Measurements from ENCODE around the gene NEMP1. TPM values are rescaled to one million over a fixed set of nuclear protein-coding genes. Genes with fewer than 3 reads are reported as not detected.

Gene NEMP1
- total and polyA plus RNA-seq, 2 of the 13 experiments (the other 11 are each of a cell fraction or from before 2014, with no cell fraction given) = 11.4 to 12.9 TPM

DNA sequence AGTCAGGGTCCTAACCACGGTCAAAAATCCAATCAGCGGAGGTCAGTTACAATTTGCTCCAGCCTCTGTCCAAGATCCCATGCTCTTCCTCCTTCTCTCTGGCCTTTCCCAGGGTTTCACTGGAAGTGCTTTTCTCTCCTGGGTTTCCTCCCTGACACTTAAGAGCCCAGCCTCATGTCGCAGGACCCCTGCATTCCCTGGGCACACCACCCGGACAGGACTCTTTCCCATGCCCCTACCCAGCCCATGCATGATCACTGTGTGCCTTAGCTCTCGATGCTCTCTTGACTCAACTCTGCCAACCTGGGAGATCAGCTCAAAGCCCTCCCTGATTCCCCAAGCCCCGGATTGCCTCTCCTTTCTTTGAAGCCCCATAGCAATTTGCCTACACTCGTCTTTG, 46.8 kb downstream of the NEMP1 start:
- no peak overlapping the region for H2AFZ ChIP-seq (ENCODE audit: low read length)
- no peaks in the 10 kb centered on the region for H3K27me3 ChIP-seq (ENCODE audit: control insufficient read depth in 1 of 2, insufficient read depth in 2 of 2, low read length in 2 of 2)
- in situ Hi-C loops (cut with HindIII; ENCODE audit: extremely low pct_ligation_motif_present, low pct_unique_long_range_greater_than_20kb) = no loop called here
- no peak for FAIRE-seq
- intact Hi-C loops (cut with micrococcal nuclease; ENCODE audit: unreplicated experiment) = no loop called here
- no peaks in the 10 kb centered on the region for H3K79me2 ChIP-seq (ENCODE audit: insufficient read depth, low read length)
- H4K20me1 ChIP-seq (ENCODE audit: insufficient read depth, low read length) = no peaks in the 10 kb centered on the region
- no peak for ATAC-seq
- no peaks in the 10 kb centered on the region for H3K36me3 ChIP-seq (replicated peaks in 1 of 2; ENCODE audit: control insufficient read depth in 1 of 2, insufficient read depth in 2 of 2, low read length in 2 of 2)
- no TSS peak for BruUV-seq (replicated peaks)
- no peaks in the 10 kb centered on the region for H3K9me3 ChIP-seq (ENCODE audit: low read length)
- H3K4me1 ChIP-seq (ENCODE audit: insufficient read depth, low read length) = peaks cover 11% of the 10 kb centered on the region
- POLR2A ChIA-PET = interaction anchor here (1.1 kb wide), 1 partner anchor 13 kb away, joined by 5 read pairs; no protein-coding TSS in a partner anchor
- H3K9ac ChIP-seq (ENCODE audit: insufficient read depth, low read depth, low read length) = no peak overlapping the region
- no peak overlapping the region for H3K4me3 ChIP-seq (replicated peaks in 1 of 3; ENCODE audit: insufficient read depth in 1 of 3, low read depth in 2 of 3, low read length in 3 of 3)
- no peak for DNase-seq (ENCODE audit: low spot score)
- H3K27ac ChIP-seq (ENCODE audit: extremely low read length, insufficient read depth, low read length) = no peak overlapping the region
- TF ChIP-seq, protein P1, sequence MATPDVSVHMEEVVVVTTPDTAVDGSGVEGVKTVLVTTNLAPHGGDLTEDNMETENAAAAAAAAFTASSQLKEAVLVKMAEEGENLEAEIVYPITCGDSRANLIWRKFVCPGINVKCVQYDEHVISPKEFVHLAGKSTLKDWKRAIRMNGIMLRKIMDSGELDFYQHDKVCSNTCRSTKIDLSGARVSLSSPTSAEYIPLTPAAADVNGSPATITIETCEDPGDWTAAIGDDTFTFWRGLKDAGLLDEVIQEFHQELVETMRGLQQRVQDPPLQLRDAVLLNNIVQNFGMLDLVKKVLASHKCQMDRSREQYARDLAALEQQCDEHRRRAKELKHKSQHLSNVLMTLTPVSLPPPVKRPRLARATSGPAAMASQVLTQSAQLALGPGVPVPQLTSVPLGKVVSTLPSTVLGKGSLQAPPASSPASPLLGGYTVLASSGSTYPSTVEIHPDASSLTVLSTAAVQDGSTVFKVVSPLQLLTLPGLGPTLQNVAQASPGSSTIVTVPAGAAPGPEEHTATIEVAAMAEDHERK (CRISPR knock-in tag; IDR thresholded peaks at IDR 0.05; ENCODE audit: low read depth) = no peak
- TF ChIP-seq ZNF550 (CRISPR knock-in tag; IDR thresholded peaks at IDR 0.05; ENCODE audit: borderline replicate concordance) (no peak), ELF3 (CRISPR knock-in tag; IDR thresholded peaks at IDR 0.05) (no peak), TCF7 (IDR thresholded peaks at IDR 0.05; ENCODE audit: low read depth) (no peak), CAMTA2 (CRISPR knock-in tag; IDR thresholded peaks at IDR 0.05; ENCODE audit: borderline replicate concordance) (no peak), NCOR1 (IDR thresholded peaks at IDR 0.05; ENCODE audit: borderline replicate concordance, low read length) (no peak), MTF2 (CRISPR knock-in tag; IDR thresholded peaks at IDR 0.05; ENCODE audit: borderline replicate concordance) (no peak), ZNF7 (CRISPR knock-in tag; IDR thresholded peaks at IDR 0.05) (no peak), ZFP90 (CRISPR knock-in tag; IDR thresholded peaks at IDR 0.05; ENCODE audit: borderline replicate concordance) (no peak)
- TF ChIP-seq, protein P2, sequence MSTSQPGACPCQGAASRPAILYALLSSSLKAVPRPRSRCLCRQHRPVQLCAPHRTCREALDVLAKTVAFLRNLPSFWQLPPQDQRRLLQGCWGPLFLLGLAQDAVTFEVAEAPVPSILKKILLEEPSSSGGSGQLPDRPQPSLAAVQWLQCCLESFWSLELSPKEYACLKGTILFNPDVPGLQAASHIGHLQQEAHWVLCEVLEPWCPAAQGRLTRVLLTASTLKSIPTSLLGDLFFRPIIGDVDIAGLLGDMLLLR (CRISPR knock-in tag; IDR thresholded peaks at IDR 0.05) = no peak
- no peak overlapping the region for H3K4me2 ChIP-seq (ENCODE audit: low read depth, low read length)
- CTCF ChIA-PET (ENCODE audit: low intra/inter-chr PET ratio, low total read pairs) = interaction anchor here (0.8 kb wide), 1 partner anchor 30 kb away, joined by 3 read pairs; no protein-coding TSS in a partner anchor
- WGBS (ENCODE audit: low lambda C conversion rate) = 84% methylated on average over 7 of the region's 7 CpGs

All from HepG2 (cell line).